Stimulated activated naive CD8-positive, alpha-beta T cell treated with anti-CD3 and anti-CD28 coated beads, Interleukin-15, Interleukin-2, amounts not matched to agents 100 ng/mL and 50 ng/mL, for 24 hours (primary cell): ENCODE data around the gene RRP9.
A peak's percentile ranks its signal among the peaks of the same experiment; 100 is the strongest.

Experiments
- H3K27ac Mint-ChIP-seq: one replicate; pipeline ENCODE4 v1.8.0; 2021; ENCODE audit warnings: mild to moderate bottlenecking, mixed read lengths
- H3K27me3 Mint-ChIP-seq: one replicate; pipeline ENCODE4 v1.8.0; 2021; ENCODE audit warnings: mixed read lengths
- H3K36me3 Mint-ChIP-seq: one replicate; pipeline ENCODE4 v1.8.0; 2021; ENCODE audit warnings: low read depth, mixed read lengths
- H3K4me1 Mint-ChIP-seq: one replicate; pipeline ENCODE4 v1.8.0; 2021; ENCODE audit warnings: low read depth, mixed read lengths
- H3K4me3 Mint-ChIP-seq: one replicate; pipeline ENCODE4 v1.8.0; 2021; ENCODE audit warnings: mild to moderate bottlenecking, mixed read lengths
- H3K9me3 Mint-ChIP-seq: one replicate; pipeline ENCODE4 v1.8.0; 2021; ENCODE audit warnings: mixed read lengths

RRP9 gene

GRCh38 chr3:51940648-51941462, 849 bp downstream of the RRP9 start:
- Mint-ChIP-seq H3K4me1 (peaks cover 38% of the 10 kb centered on the region), H3K36me3 (peaks cover 45% of the 10 kb centered on the region), H3K27ac (peak overlapping the region; percentile 87), H3K9me3 (no peaks in the 10 kb centered on the region), H3K27me3 (no peaks in the 10 kb centered on the region), H3K4me3 (peak overlapping the region; percentile 90)

GRCh38 chr3:51938780-51939425, 2.8 kb downstream of the RRP9 start:
- no peaks in the 10 kb centered on the region for H3K27me3 Mint-ChIP-seq
- H3K27ac Mint-ChIP-seq, result peak overlapping the region; percentile 66
- H3K9me3 Mint-ChIP-seq, result no peaks in the 10 kb centered on the region
- H3K36me3 Mint-ChIP-seq, result peaks cover 63% of the 10 kb centered on the region
- H3K4me1 Mint-ChIP-seq, result peaks cover 38% of the 10 kb centered on the region
- peak overlapping the region; percentile 3 for H3K4me3 Mint-ChIP-seq

GRCh38 chr3:51937611-51938450, 3.9 kb downstream of the RRP9 start:
- peaks cover 34% of the 10 kb centered on the region for H3K4me1 Mint-ChIP-seq
- no peak overlapping the region for H3K27ac Mint-ChIP-seq
- H3K9me3 Mint-ChIP-seq, result no peaks in the 10 kb centered on the region
- no peak overlapping the region for H3K4me3 Mint-ChIP-seq
- no peaks in the 10 kb centered on the region for H3K27me3 Mint-ChIP-seq
- peaks cover 68% of the 10 kb centered on the region for H3K36me3 Mint-ChIP-seq

GRCh38 chr3:51937014-51937413, 4.7 kb downstream of the RRP9 start:
- Mint-ChIP-seq H3K4me1 (peaks cover 30% of the 10 kb centered on the region), H3K4me3 (no peak overlapping the region), H3K27me3 (no peaks in the 10 kb centered on the region), H3K9me3 (no peaks in the 10 kb centered on the region), H3K27ac (no peak overlapping the region), H3K36me3 (peaks cover 68% of the 10 kb centered on the region)

- Mint-ChIP-seq H3K27ac (no peak overlapping the region), H3K4me3 (no peak overlapping the region), H3K9me3 (no peaks in the 10 kb centered on the region), H3K4me1 (peaks cover 29% of the 10 kb centered on the region), H3K36me3 (peaks cover 72% of the 10 kb centered on the region), H3K27me3 (no peaks in the 10 kb centered on the region)
Measured at GRCh38 chr3:51935886-51936755, 5.6 kb downstream of the RRP9 start.

GRCh38 chr3:51934991-51935885, 6.5 kb downstream of the RRP9 start:
- Mint-ChIP-seq H3K27me3 (no peaks in the 10 kb centered on the region), H3K9me3 (no peaks in the 10 kb centered on the region), H3K4me3 (no peak overlapping the region), H3K27ac (no peak overlapping the region), H3K4me1 (peaks cover 20% of the 10 kb centered on the region), H3K36me3 (peaks cover 63% of the 10 kb centered on the region)

GRCh38 chr3:51934139-51934850, 7.4 kb downstream of the RRP9 start:
- Mint-ChIP-seq H3K4me1 (peaks cover 11% of the 10 kb centered on the region), H3K36me3 (peaks cover 60% of the 10 kb centered on the region), H3K27me3 (no peaks in the 10 kb centered on the region), H3K9me3 (no peaks in the 10 kb centered on the region), H3K4me3 (no peak overlapping the region), H3K27ac (no peak overlapping the region)

GRCh38 chr3:51933471-51934138, 8.1 kb downstream of the RRP9 start:
- Mint-ChIP-seq H3K36me3 (peaks cover 57% of the 10 kb centered on the region), H3K27ac (no peak overlapping the region), H3K9me3 (no peaks in the 10 kb centered on the region), H3K4me3 (no peak overlapping the region), H3K27me3 (no peaks in the 10 kb centered on the region), H3K4me1 (peaks cover 4% of the 10 kb centered on the region)

GRCh38 chr3:51932471-51933370, 9.0 kb downstream of the RRP9 start:
- Mint-ChIP-seq H3K4me1 (no peaks in the 10 kb centered on the region), H3K9me3 (no peaks in the 10 kb centered on the region), H3K27me3 (no peaks in the 10 kb centered on the region), H3K4me3 (no peak overlapping the region), H3K36me3 (peaks cover 49% of the 10 kb centered on the region), H3K27ac (no peak overlapping the region)

- peaks cover 41% of the 10 kb centered on the region for H3K36me3 Mint-ChIP-seq
- H3K27me3 Mint-ChIP-seq, result no peaks in the 10 kb centered on the region
- no peak overlapping the region for H3K4me3 Mint-ChIP-seq
- no peaks in the 10 kb centered on the region for H3K9me3 Mint-ChIP-seq
- no peak overlapping the region for H3K27ac Mint-ChIP-seq
- H3K4me1 Mint-ChIP-seq, result no peaks in the 10 kb centered on the region
Measured at GRCh38 chr3:51931756-51932155, 9.9 kb downstream of the RRP9 start.

GRCh38 chr3:51930439-51930838, 11.3 kb downstream of the RRP9 start:
- Mint-ChIP-seq H3K4me1 (no peaks in the 10 kb centered on the region), H3K36me3 (peaks cover 29% of the 10 kb centered on the region), H3K27me3 (no peaks in the 10 kb centered on the region), H3K4me3 (no peak overlapping the region), H3K9me3 (no peaks in the 10 kb centered on the region), H3K27ac (no peak overlapping the region)

- Mint-ChIP-seq H3K36me3 (peaks cover 20% of the 10 kb centered on the region), H3K27me3 (no peaks in the 10 kb centered on the region), H3K27ac (no peak overlapping the region), H3K4me3 (no peak overlapping the region), H3K9me3 (no peaks in the 10 kb centered on the region), H3K4me1 (no peaks in the 10 kb centered on the region)
Measured at GRCh38 chr3:51929420-51930003, 12.2 kb downstream of the RRP9 start.
